ENCODE measurements around the gene AP2M1.
"Not testable (repeated sequence)": the region's sequence is repeated elsewhere in the genome, so short reads cannot be mapped to it uniquely, and the experiment has no call there.

AP2M1 gene

GRCh38 chr3:184158404-184158803 is 16.3 kb upstream of the AP2M1 start:
- no peak for DNase-seq

GRCh38 chr3:184160456-184160855 is 14.2 kb upstream of the AP2M1 start:
- DNase-seq, result no peak

GRCh38 chr3:184162571-184163070 is 12.0 kb upstream of the AP2M1 start:
- not testable (repeated sequence) for DNase-seq

- no peak for DNase-seq
Observed at GRCh38 chr3:184164648-184165330, 9.9 kb upstream of the AP2M1 start.

GRCh38 chr3:184165543-184165942 is 9.1 kb upstream of the AP2M1 start:
- no peak for DNase-seq

GRCh38 chr3:184166671-184167070 is 8.0 kb upstream of the AP2M1 start:
- no peak for DNase-seq

- no peak for DNase-seq
Observed at GRCh38 chr3:184167786-184168185, 6.9 kb upstream of the AP2M1 start.

GRCh38 chr3:184168363-184169120 is 6.1 kb upstream of the AP2M1 start:
- DNase-seq, result no peak

GRCh38 chr3:184169896-184170875 is 4.5 kb upstream of the AP2M1 start:
- no peak for DNase-seq

GRCh38 chr3:184171562-184171961 is 3.1 kb upstream of the AP2M1 start:
- no peak for DNase-seq

- DNase-seq, result no peak
Observed at GRCh38 chr3:184172681-184173373, 1.8 kb upstream of the AP2M1 start.

GRCh38 chr3:184173374-184173722 is 1.3 kb upstream of the AP2M1 start:
- no peak for DNase-seq

GRCh38 chr3:184174284-184174645 is 390 bp upstream of the AP2M1 start:
- DNase-seq, result no peak

- peak; percentile 30 for DNase-seq
Observed at GRCh38 chr3:184175506-184175905, 851 bp downstream of the AP2M1 start.

GRCh38 chr3:184175981-184176376 is 1.3 kb downstream of the AP2M1 start:
- DNase-seq, result no peak

- peak; percentile 52 for DNase-seq
Observed at GRCh38 chr3:184176377-184177330, 2.0 kb downstream of the AP2M1 start.

GRCh38 chr3:184177331-184177731 is 2.7 kb downstream of the AP2M1 start:
- no peak for DNase-seq

- no peak for DNase-seq
Observed at GRCh38 chr3:184177767-184178306, 3.2 kb downstream of the AP2M1 start.

GRCh38 chr3:184178521-184179138 is 4.0 kb downstream of the AP2M1 start:
- no peak for DNase-seq

GRCh38 chr3:184180165-184180564 is 5.5 kb downstream of the AP2M1 start:
- no peak for DNase-seq

- no peak for DNase-seq
Observed at GRCh38 chr3:184181596-184181995, 6.9 kb downstream of the AP2M1 start.

Data from retina (tissue), 1 donor.